ENCODE results near the gene REEP3.

- TF ChIP-seq POLR2AphosphoS5 (IDR thresholded peaks at IDR 0.05; ENCODE audit: low read depth, low read length) (no peak), POLR2A (IDR thresholded peaks at IDR 0.05; ENCODE audit: low read depth, low read length) (no peak), TAF1 (IDR thresholded peaks at IDR 0.05; ENCODE audit: low read depth, low read length) (no peak), SPI1 (IDR thresholded peaks at IDR 0.05; ENCODE audit: low read depth, low read length) (no peak)
Measured at GRCh38 chr10:63494951-63495350, 26.2 kb upstream of the REEP3 start.
